GM18517 (cell line): ENCODE results near the gene LHFPL2.

ENCODE experiments used
- ATAC-seq: cut with Tn5 transposase; IDR thresholded peaks from one replicate; pipeline ENCODE4 v1.9.1; 2021; ENCODE audit warnings: mild to moderate bottlenecking, moderate library complexity; ENCODE audit not compliant: unreplicated experiment

LHFPL2 gene

GRCh38 chr5:78547731-78548615, 100.6 kb downstream of the LHFPL2 start:
- no peak for ATAC-seq

GRCh38 chr5:78547183-78547582, 101.4 kb downstream of the LHFPL2 start:
- ATAC-seq = no peak

GRCh38 chr5:78546276-78546996, 102.1 kb downstream of the LHFPL2 start:
- no peak for ATAC-seq

GRCh38 chr5:78545406-78545805, 103.2 kb downstream of the LHFPL2 start:
- ATAC-seq = no peak

GRCh38 chr5:78544561-78545201, 103.9 kb downstream of the LHFPL2 start:
- ATAC-seq = no peak

GRCh38 chr5:78543916-78544315, 104.7 kb downstream of the LHFPL2 start:
- no peak for ATAC-seq

GRCh38 chr5:78543292-78543691, 105.3 kb downstream of the LHFPL2 start:
- ATAC-seq = no peak

- no peak for ATAC-seq
These were observed 106.2 kb downstream of the LHFPL2 start for GRCh38 chr5:78542321-78542840.

GRCh38 chr5:78541086-78541654, 107.4 kb downstream of the LHFPL2 start:
- no peak for ATAC-seq

GRCh38 chr5:78540335-78541085, 108.1 kb downstream of the LHFPL2 start:
- ATAC-seq = no peak

- ATAC-seq = no peak
These were observed 110.2 kb downstream of the LHFPL2 start for GRCh38 chr5:78538240-78538850.

- no peak for ATAC-seq
These were observed 110.8 kb downstream of the LHFPL2 start for GRCh38 chr5:78537821-78538220.

GRCh38 chr5:78537411-78537810, 111.2 kb downstream of the LHFPL2 start:
- no peak for ATAC-seq

GRCh38 chr5:78536661-78537196, 111.8 kb downstream of the LHFPL2 start:
- ATAC-seq = no peak

GRCh38 chr5:78534905-78535200, 113.7 kb downstream of the LHFPL2 start:
- ATAC-seq = no peak

- no peak for ATAC-seq
These were observed 114.2 kb downstream of the LHFPL2 start for GRCh38 chr5:78534148-78534904.

- ATAC-seq = no peak
These were observed 115.2 kb downstream of the LHFPL2 start for GRCh38 chr5:78533356-78533755.

- no peak for ATAC-seq
These were observed 118.1 kb downstream of the LHFPL2 start for GRCh38 chr5:78530342-78531096.
